ENCODE results near the gene RNF121.

RNF121 gene

GRCh38 chr11:72006309-72007088 is 77.7 kb downstream of the RNF121 start:
- DNase-seq (ENCODE audit: low spot score): no peak

GRCh38 chr11:72007089-72007476 is 78.2 kb downstream of the RNF121 start:
- no peak for DNase-seq (ENCODE audit: low spot score)

- no peak for DNase-seq (ENCODE audit: low spot score)
These were observed 78.7 kb downstream of the RNF121 start for GRCh38 chr11:72007587-72007986.

GRCh38 chr11:72008728-72009127 is 79.9 kb downstream of the RNF121 start:
- no peak for DNase-seq (ENCODE audit: low spot score)

GRCh38 chr11:72009156-72009555 is 80.3 kb downstream of the RNF121 start:
- DNase-seq (ENCODE audit: low spot score): no peak

GRCh38 chr11:72010529-72011233 is 81.8 kb downstream of the RNF121 start:
- DNase-seq (ENCODE audit: low spot score): no peak

GRCh38 chr11:72012091-72012630 is 83.3 kb downstream of the RNF121 start:
- DNase-seq (ENCODE audit: low spot score): no peak

- DNase-seq (ENCODE audit: low spot score): peak; percentile 93
These were observed 84.3 kb downstream of the RNF121 start for GRCh38 chr11:72012897-72013721.

GRCh38 chr11:72013765-72014711 is 85.2 kb downstream of the RNF121 start:
- no peak for DNase-seq (ENCODE audit: low spot score)

- no peak for DNase-seq (ENCODE audit: low spot score)
These were observed 86.0 kb downstream of the RNF121 start for GRCh38 chr11:72014761-72015320.

GRCh38 chr11:72015511-72016061 is 86.7 kb downstream of the RNF121 start:
- DNase-seq (ENCODE audit: low spot score): no peak

GRCh38 chr11:72018171-72018570 is 89.3 kb downstream of the RNF121 start:
- no peak for DNase-seq (ENCODE audit: low spot score)

GRCh38 chr11:72023335-72023734 is 94.5 kb downstream of the RNF121 start:
- DNase-seq (ENCODE audit: low spot score): no peak

- no peak for DNase-seq (ENCODE audit: low spot score)
These were observed 95.4 kb downstream of the RNF121 start for GRCh38 chr11:72024069-72024754.

GRCh38 chr11:72026090-72026489 is 97.2 kb downstream of the RNF121 start:
- DNase-seq (ENCODE audit: low spot score): no peak

- DNase-seq (ENCODE audit: low spot score): no peak
These were observed 101.7 kb downstream of the RNF121 start for GRCh38 chr11:72030472-72031045.

GRCh38 chr11:72036687-72037086 is 107.8 kb downstream of the RNF121 start:
- DNase-seq (ENCODE audit: low spot score): no peak

GRCh38 chr11:72037554-72038311 is 108.9 kb downstream of the RNF121 start:
- no peak for DNase-seq (ENCODE audit: low spot score)

GRCh38 chr11:72038491-72038890 is 109.6 kb downstream of the RNF121 start:
- peak; percentile 79 for DNase-seq (ENCODE audit: low spot score)

All from AG08396 (cell line).